Fibroblast of lung (primary cell): ENCODE measurements around the gene HDAC4.

Source experiments
- CTCF ChIP-seq, 2 donors: IDR thresholded peaks in 1 of 2; conservative IDR thresholded peaks in 1 of 2; 1 replicate in 1 of 2; 2 replicates in 1 of 2; pipeline ENCODE4 v1.5.1; 2011 to 2012; ENCODE audit warnings: low read length in 2 of 2, control low read depth in 1 of 2, inconsistent platforms in 1 of 2, low read depth in 1 of 2, mild to moderate bottlenecking in 1 of 2
- EZH2 ChIP-seq: IDR thresholded peaks from 2 replicates; pipeline ENCODE4 v1.5.1; 2012; ENCODE audit warnings: low read length, control low read depth, mild to moderate bottlenecking; ENCODE audit errors: missing control alignments

- TF ChIP-seq CTCF (conservative IDR thresholded peaks at IDR 0.05 in 1 of 2, IDR thresholded peaks at IDR 0.05 in 1 of 2; ENCODE audit: low read depth in 1 of 2, low read length in 2 of 2): no peak
- no peak for TF ChIP-seq EZH2
Observed at GRCh38 chr2:239013678-239013976, 387.2 kb downstream of the HDAC4 start.
